ENCODE data around the gene EPHX1. TPM values are rescaled to one million over a fixed set of nuclear protein-coding genes. Genes with fewer than 3 reads are reported as not detected.
A peak's percentile ranks its signal among the peaks of the same experiment; 100 is the strongest.

EPHX1 gene
- total RNA-seq, 1 donor from 2014 or later, result 82.8 TPM

DNA sequence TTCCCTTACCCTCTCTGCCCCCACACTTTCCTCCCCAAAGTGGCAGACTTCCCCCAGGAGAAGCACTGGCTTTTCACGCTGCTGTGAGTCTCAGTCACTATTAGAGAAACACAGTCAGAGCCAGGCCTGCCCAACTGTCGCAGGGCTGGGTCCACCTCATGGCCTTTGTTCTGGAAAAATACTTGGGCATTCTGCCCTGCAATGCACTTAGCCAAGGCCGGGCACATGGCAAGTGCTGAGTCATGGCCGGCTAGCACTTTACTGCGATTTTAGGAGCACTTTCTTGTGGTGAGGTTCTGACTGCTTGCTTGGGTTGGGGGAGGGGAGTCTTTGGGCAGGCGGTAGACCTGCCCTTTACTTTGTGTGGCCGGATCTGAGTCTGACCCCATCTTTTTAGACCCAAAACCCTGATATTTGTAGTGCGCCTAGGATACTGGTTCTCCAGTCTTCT, 7.7 kb downstream of the EPHX1 start:
- no peaks in the 10 kb centered on the region for H3K9me3 Mint-ChIP-seq (ENCODE audit: unreplicated experiment)
- peaks cover 47% of the 10 kb centered on the region for H3K4me1 Mint-ChIP-seq (ENCODE audit: low read depth, unreplicated experiment)
- no peaks in the 10 kb centered on the region for H3K27me3 Mint-ChIP-seq (ENCODE audit: low read depth, unreplicated experiment)
- Histone ChIP-seq H3K4me3 (ENCODE audit: insufficient read depth, low read depth, low read length) (no peak overlapping the region), H4K20me1 (ENCODE audit: insufficient read depth, low read length) (peaks cover 10% of the 10 kb centered on the region), H2AFZ (ENCODE audit: low read depth, low read length) (peak overlapping the region; percentile 70), H3K36me3 (ENCODE audit: insufficient read depth, low read length) (no peaks in the 10 kb centered on the region), H3K4me2 (ENCODE audit: low read length) (peak overlapping the region; percentile 38), H3K27me3 (ENCODE audit: insufficient read depth, low read length) (no peaks in the 10 kb centered on the region), H3K79me2 (ENCODE audit: insufficient read depth, low read length) (peaks cover 10% of the 10 kb centered on the region), H3K9ac (ENCODE audit: low read length) (peak overlapping the region; percentile 58), H3K4me1 (ENCODE audit: insufficient read depth, low read length) (peaks cover 20% of the 10 kb centered on the region), H3K9me3 (ENCODE audit: insufficient read depth, low read depth, low read length) (no peaks in the 10 kb centered on the region), H3K27ac (ENCODE audit: low read depth, low read length) (peak overlapping the region; percentile 24)
- peaks cover 14% of the 10 kb centered on the region for H3K36me3 Mint-ChIP-seq (ENCODE audit: low read depth, unreplicated experiment)
- peak overlapping the region; percentile 81 for H3K27ac Mint-ChIP-seq (ENCODE audit: unreplicated experiment)
- DNase-seq (ENCODE audit: low read depth) (peak; percentile 90), FAIRE-seq (no peak)
- H3K4me3 Mint-ChIP-seq (ENCODE audit: unreplicated experiment), result peak overlapping the region; percentile 66
- TF ChIP-seq, protein P1, sequence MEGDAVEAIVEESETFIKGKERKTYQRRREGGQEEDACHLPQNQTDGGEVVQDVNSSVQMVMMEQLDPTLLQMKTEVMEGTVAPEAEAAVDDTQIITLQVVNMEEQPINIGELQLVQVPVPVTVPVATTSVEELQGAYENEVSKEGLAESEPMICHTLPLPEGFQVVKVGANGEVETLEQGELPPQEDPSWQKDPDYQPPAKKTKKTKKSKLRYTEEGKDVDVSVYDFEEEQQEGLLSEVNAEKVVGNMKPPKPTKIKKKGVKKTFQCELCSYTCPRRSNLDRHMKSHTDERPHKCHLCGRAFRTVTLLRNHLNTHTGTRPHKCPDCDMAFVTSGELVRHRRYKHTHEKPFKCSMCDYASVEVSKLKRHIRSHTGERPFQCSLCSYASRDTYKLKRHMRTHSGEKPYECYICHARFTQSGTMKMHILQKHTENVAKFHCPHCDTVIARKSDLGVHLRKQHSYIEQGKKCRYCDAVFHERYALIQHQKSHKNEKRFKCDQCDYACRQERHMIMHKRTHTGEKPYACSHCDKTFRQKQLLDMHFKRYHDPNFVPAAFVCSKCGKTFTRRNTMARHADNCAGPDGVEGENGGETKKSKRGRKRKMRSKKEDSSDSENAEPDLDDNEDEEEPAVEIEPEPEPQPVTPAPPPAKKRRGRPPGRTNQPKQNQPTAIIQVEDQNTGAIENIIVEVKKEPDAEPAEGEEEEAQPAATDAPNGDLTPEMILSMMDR (IDR thresholded peaks at IDR 0.05; ENCODE audit: insufficient read depth, low read depth, low read length), result no peak
- no peak for TF ChIP-seq EZH2 (IDR thresholded peaks at IDR 0.05; ENCODE audit: insufficient read depth, low read length)

DNA sequence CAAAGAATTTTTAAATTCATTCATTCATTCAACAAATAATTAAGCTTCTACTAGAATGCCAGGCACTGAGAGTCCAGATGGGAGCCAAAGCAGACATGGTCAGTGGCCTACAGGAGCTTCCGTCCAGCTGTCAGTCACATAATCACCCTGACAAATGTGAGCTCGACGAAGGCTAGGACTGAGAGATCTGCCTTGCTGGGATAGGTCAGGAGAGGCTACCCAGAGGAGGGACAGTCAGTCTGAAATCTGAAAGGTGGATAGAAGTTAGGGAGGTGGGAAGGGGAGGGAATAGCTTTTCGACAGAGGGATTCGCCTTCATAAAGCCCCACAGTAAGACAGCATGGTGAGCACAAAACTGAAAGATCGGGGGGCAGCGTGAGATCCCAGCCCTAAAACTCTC, 8.3 kb downstream of the EPHX1 start:
- Histone ChIP-seq H3K27me3 (ENCODE audit: insufficient read depth, low read length) (no peaks in the 10 kb centered on the region), H3K79me2 (ENCODE audit: insufficient read depth, low read length) (peaks cover 10% of the 10 kb centered on the region), H2AFZ (ENCODE audit: low read depth, low read length) (no peak overlapping the region), H3K4me3 (ENCODE audit: insufficient read depth, low read depth, low read length) (no peak overlapping the region), H3K4me2 (ENCODE audit: low read length) (no peak overlapping the region), H3K4me1 (ENCODE audit: insufficient read depth, low read length) (peaks cover 20% of the 10 kb centered on the region), H3K9ac (ENCODE audit: low read length) (no peak overlapping the region), H4K20me1 (ENCODE audit: insufficient read depth, low read length) (peaks cover 5% of the 10 kb centered on the region), H3K9me3 (ENCODE audit: insufficient read depth, low read depth, low read length) (no peaks in the 10 kb centered on the region), H3K36me3 (ENCODE audit: insufficient read depth, low read length) (no peaks in the 10 kb centered on the region), H3K27ac (ENCODE audit: low read depth, low read length) (no peak overlapping the region)
- peaks cover 15% of the 10 kb centered on the region for H3K36me3 Mint-ChIP-seq (ENCODE audit: low read depth, unreplicated experiment)
- no peak for TF ChIP-seq EZH2 (IDR thresholded peaks at IDR 0.05; ENCODE audit: insufficient read depth, low read length)
- no peak for FAIRE-seq
- no peaks in the 10 kb centered on the region for H3K9me3 Mint-ChIP-seq (ENCODE audit: unreplicated experiment)
- peak overlapping the region; percentile 81 for H3K27ac Mint-ChIP-seq (ENCODE audit: unreplicated experiment)
- H3K4me3 Mint-ChIP-seq (ENCODE audit: unreplicated experiment), result no peak overlapping the region
- H3K4me1 Mint-ChIP-seq (ENCODE audit: low read depth, unreplicated experiment), result peaks cover 41% of the 10 kb centered on the region
- no peak for DNase-seq (ENCODE audit: low read depth)
- H3K27me3 Mint-ChIP-seq (ENCODE audit: low read depth, unreplicated experiment), result no peaks in the 10 kb centered on the region

DNA sequence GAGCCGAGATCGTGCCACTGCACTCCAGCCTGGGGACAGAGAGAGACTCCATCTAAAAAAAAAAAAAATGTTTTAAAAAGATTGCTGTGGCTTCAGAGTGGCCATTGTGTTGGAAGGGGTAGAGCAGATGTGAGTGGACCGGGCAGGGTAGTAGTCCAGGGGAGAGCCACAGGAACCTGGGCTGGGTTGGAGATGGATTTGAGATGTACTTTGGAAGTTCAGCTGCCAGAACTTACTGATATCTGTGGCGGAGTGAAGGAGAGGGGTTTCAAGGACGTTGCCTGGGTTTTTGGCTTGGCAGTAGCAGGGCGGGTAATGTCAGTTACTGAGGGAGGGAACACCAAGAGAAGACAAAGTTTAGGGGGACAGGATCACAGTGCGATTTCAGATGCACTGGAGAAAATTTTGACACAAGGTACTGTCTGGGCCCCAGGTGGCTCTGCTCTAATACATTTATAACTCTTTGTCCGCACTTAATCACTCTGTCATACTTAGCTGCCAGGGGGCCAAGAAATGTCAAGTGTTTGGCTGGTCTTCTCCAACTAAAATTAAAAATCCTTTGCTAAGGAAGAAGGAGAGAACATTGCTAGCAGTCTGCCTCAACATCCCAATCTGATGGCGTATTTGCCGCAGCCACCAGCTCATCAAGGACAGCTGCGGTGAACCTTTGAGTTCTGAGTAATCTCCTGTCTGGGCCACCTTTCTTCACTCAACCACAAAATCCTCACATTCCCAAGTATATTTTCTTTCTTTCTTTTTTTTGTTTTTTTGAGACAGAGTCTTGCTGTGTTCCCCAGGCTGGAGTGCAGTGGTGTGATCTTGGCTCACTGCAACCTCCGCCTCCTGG, 9.6 kb downstream of the EPHX1 start:
- Histone ChIP-seq H3K36me3 (ENCODE audit: insufficient read depth, low read length) (no peaks in the 10 kb centered on the region), H3K4me1 (ENCODE audit: insufficient read depth, low read length) (peaks cover 16% of the 10 kb centered on the region), H3K9ac (ENCODE audit: low read length) (no peak overlapping the region), H3K4me2 (ENCODE audit: low read length) (no peak overlapping the region), H3K4me3 (ENCODE audit: insufficient read depth, low read depth, low read length) (no peak overlapping the region), H4K20me1 (ENCODE audit: insufficient read depth, low read length) (peaks cover 7% of the 10 kb centered on the region), H2AFZ (ENCODE audit: low read depth, low read length) (no peak overlapping the region), H3K27me3 (ENCODE audit: insufficient read depth, low read length) (no peaks in the 10 kb centered on the region), H3K9me3 (ENCODE audit: insufficient read depth, low read depth, low read length) (no peaks in the 10 kb centered on the region), H3K79me2 (ENCODE audit: insufficient read depth, low read length) (peaks cover 8% of the 10 kb centered on the region), H3K27ac (ENCODE audit: low read depth, low read length) (no peak overlapping the region)
- FAIRE-seq, result no peak
- TF ChIP-seq, protein P1 (IDR thresholded peaks at IDR 0.05; ENCODE audit: insufficient read depth, low read depth, low read length), result no peak
- no peak for TF ChIP-seq EZH2 (IDR thresholded peaks at IDR 0.05; ENCODE audit: insufficient read depth, low read length)
- DNase-seq (ENCODE audit: low read depth), result peak; percentile 38
- Mint-ChIP-seq H3K36me3 (ENCODE audit: low read depth, unreplicated experiment) (peaks cover 13% of the 10 kb centered on the region), H3K27me3 (ENCODE audit: low read depth, unreplicated experiment) (no peaks in the 10 kb centered on the region), H3K4me1 (ENCODE audit: low read depth, unreplicated experiment) (peaks cover 33% of the 10 kb centered on the region), H3K9me3 (ENCODE audit: unreplicated experiment) (no peaks in the 10 kb centered on the region), H3K4me3 (ENCODE audit: unreplicated experiment) (peak overlapping the region; percentile 55), H3K27ac (ENCODE audit: unreplicated experiment) (peak overlapping the region; percentile 67)
